DOHH2 (cell line): ENCODE data around the gene TMTC2.

ENCODE experiments used
- H3F3A ChIP-seq: fragments of 200-600 bp; sonication (generic), shearing (Covaris generic); 2 replicates; pipeline ENCODE4 v1.6.0; 2016; ENCODE audit warnings: antibody characterized with exemption, mild to moderate bottlenecking; ENCODE audit not compliant: control insufficient read depth, insufficient read depth
- H3K27ac ChIP-seq: fragments of 200-600 bp; sonication (generic); 2 replicates; pipeline ENCODE4 v1.5.1; 2014; ENCODE audit warnings: low read depth, mild to moderate bottlenecking, low read length, moderate library complexity
- H3K27me3 ChIP-seq: fragments of 200-600 bp; sonication (generic); 2 replicates; pipeline ENCODE4 v1.6.1; 2014; ENCODE audit warnings: mild to moderate bottlenecking, low read length, mixed read lengths; ENCODE audit not compliant: control insufficient read depth
- H3K36me3 ChIP-seq: fragments of 200-600 bp; sonication (generic); 2 replicates; pipeline ENCODE4 v1.6.1; 2014; ENCODE audit warnings: mild to moderate bottlenecking, low read length, moderate library complexity, mixed read lengths; ENCODE audit not compliant: control insufficient read depth
- H3K4me1 ChIP-seq: fragments of 200-600 bp; sonication (generic); 2 replicates; pipeline ENCODE4 v1.6.1; 2014; ENCODE audit warnings: mild to moderate bottlenecking, low read length, mixed read lengths; ENCODE audit not compliant: control insufficient read depth
- H3K4me2 ChIP-seq: fragments of 200-600 bp; sonication (generic); 2 replicates; pipeline ENCODE4 v1.6.0; 2014; ENCODE audit warnings: mild to moderate bottlenecking, low read length, moderate library complexity
- H3K4me3 ChIP-seq: fragments of 200-600 bp; sonication (generic); 2 replicates; pipeline ENCODE4 v1.5.1; 2014; ENCODE audit warnings: mild to moderate bottlenecking, low read length, mixed read lengths
- H3K79me2 ChIP-seq: fragments of 200-600 bp; sonication (generic); 2 replicates; pipeline ENCODE4 v1.6.1; 2014; ENCODE audit warnings: mild to moderate bottlenecking, low read length, mixed read lengths; ENCODE audit not compliant: control insufficient read depth
- H3K9me2 ChIP-seq: fragments of 200-600 bp; sonication (generic); replicated peaks from 2 replicates; pipeline ENCODE4 v1.6.1; 2014; ENCODE audit warnings: mild to moderate bottlenecking, low read length, mixed read lengths; ENCODE audit not compliant: control insufficient read depth
- H3K9me3 ChIP-seq: fragments of 200-600 bp; sonication (generic); 2 replicates; pipeline ENCODE4 v1.6.1; 2014; ENCODE audit warnings: antibody characterized with exemption, low read length, mixed read lengths; ENCODE audit not compliant: control insufficient read depth, insufficient read depth
- H4K20me1 ChIP-seq: fragments of 200-600 bp; sonication (generic); 2 replicates; pipeline ENCODE4 v1.6.0; 2014; ENCODE audit warnings: low read depth, mild to moderate bottlenecking, antibody characterized with exemption, low read length, moderate library complexity; ENCODE audit not compliant: control insufficient read depth, insufficient read depth
- CTCF ChIP-seq: fragments of 200-600 bp; sonication (generic); IDR thresholded peaks from one replicate; pipeline ENCODE4 v1.5.1; 2014; ENCODE audit warnings: antibody characterized with exemption, mild to moderate bottlenecking, low read depth, low read length; ENCODE audit not compliant: poor library complexity, severe bottlenecking
- EZH2phosphoT487 ChIP-seq: fragments of 200-600 bp; sonication (generic); IDR thresholded peaks from 2 replicates; pipeline ENCODE4 v1.6.1; 2017; ENCODE audit warnings: borderline replicate concordance, mild to moderate bottlenecking, antibody characterized with exemption, low read length, moderate library complexity, mixed read lengths

The TMTC2 gene

GRCh38 chr12:83136411-83136810 is 449.7 kb downstream of the TMTC2 start:
- no peak for TF ChIP-seq EZH2phosphoT487
- no peak for TF ChIP-seq CTCF
- Histone ChIP-seq H3K36me3 (no peaks in the 10 kb centered on the region), H3F3A (no peaks in the 10 kb centered on the region), H3K4me2 (no peak overlapping the region), H3K9me2 (no peaks in the 10 kb centered on the region), H3K9me3 (no peaks in the 10 kb centered on the region), H3K4me1 (no peaks in the 10 kb centered on the region), H3K27me3 (no peaks in the 10 kb centered on the region), H4K20me1 (no peaks in the 10 kb centered on the region), H3K4me3 (no peak overlapping the region), H3K27ac (no peak overlapping the region), H3K79me2 (no peaks in the 10 kb centered on the region)

GRCh38 chr12:83140135-83140534 is 453.4 kb downstream of the TMTC2 start:
- Histone ChIP-seq H3K4me2 (no peak overlapping the region), H4K20me1 (no peaks in the 10 kb centered on the region), H3K4me1 (no peaks in the 10 kb centered on the region), H3K36me3 (no peaks in the 10 kb centered on the region), H3K9me3 (no peaks in the 10 kb centered on the region), H3K79me2 (no peaks in the 10 kb centered on the region), H3K4me3 (no peak overlapping the region), H3K27me3 (no peaks in the 10 kb centered on the region), H3K9me2 (no peaks in the 10 kb centered on the region), H3K27ac (no peak overlapping the region), H3F3A (no peaks in the 10 kb centered on the region)
- TF ChIP-seq EZH2phosphoT487 = no peak
- no peak for TF ChIP-seq CTCF

- Histone ChIP-seq H3K79me2 (no peaks in the 10 kb centered on the region), H3K4me3 (no peak overlapping the region), H3K27ac (no peak overlapping the region), H3K4me1 (no peaks in the 10 kb centered on the region), H3K4me2 (no peak overlapping the region), H3K9me2 (no peaks in the 10 kb centered on the region), H4K20me1 (no peaks in the 10 kb centered on the region), H3K9me3 (no peaks in the 10 kb centered on the region), H3K27me3 (no peaks in the 10 kb centered on the region), H3F3A (no peaks in the 10 kb centered on the region), H3K36me3 (no peaks in the 10 kb centered on the region)
- TF ChIP-seq CTCF (no peak), EZH2phosphoT487 (no peak)
Observed at GRCh38 chr12:83141460-83141994, 454.8 kb downstream of the TMTC2 start.

- no peaks in the 10 kb centered on the region for H3K27me3 ChIP-seq
- TF ChIP-seq CTCF (no peak), EZH2phosphoT487 (no peak)
- H3K4me2 ChIP-seq = no peak overlapping the region
Observed at GRCh38 chr12:83142914-83143313, 456.2 kb downstream of the TMTC2 start.

More at GRCh38 chr12:83142914-83143313, 456.2 kb downstream of the TMTC2 start:
- H3K79me2 ChIP-seq = no peaks in the 10 kb centered on the region
- no peaks in the 10 kb centered on the region for H4K20me1 ChIP-seq
- H3F3A ChIP-seq = no peaks in the 10 kb centered on the region
- no peaks in the 10 kb centered on the region for H3K4me1 ChIP-seq
- no peaks in the 10 kb centered on the region for H3K9me2 ChIP-seq
- H3K27ac ChIP-seq = no peak overlapping the region
- no peak overlapping the region for H3K4me3 ChIP-seq
- H3K36me3 ChIP-seq = no peaks in the 10 kb centered on the region
- H3K9me3 ChIP-seq = no peaks in the 10 kb centered on the region
